Epidermal melanocyte (primary cell): ENCODE measurements around the gene MRPS16.
A peak's percentile ranks its signal among the peaks of the same experiment; 100 is the strongest.

ENCODE experiments used
- DNase-seq: peaks from one replicate; pipeline ENCODE4 v3.0.0; 2011; ENCODE audit warnings: low spot score; ENCODE audit not compliant: insufficient read length

MRPS16 gene

GRCh38 chr10:73239908-73240307 is 12.5 kb downstream of the MRPS16 start:
- DNase-seq: no peak

GRCh38 chr10:73238990-73239566 is 13.4 kb downstream of the MRPS16 start:
- DNase-seq: no peak

- no peak for DNase-seq
These were observed 17.7 kb downstream of the MRPS16 start for GRCh38 chr10:73234695-73235094.

- no peak for DNase-seq
These were observed 18.6 kb downstream of the MRPS16 start for GRCh38 chr10:73233883-73234282.

- no peak for DNase-seq
These were observed 19.6 kb downstream of the MRPS16 start for GRCh38 chr10:73232887-73233286.

- no peak for DNase-seq
These were observed 22.9 kb downstream of the MRPS16 start for GRCh38 chr10:73229567-73229966.

GRCh38 chr10:73228247-73228646 is 24.2 kb downstream of the MRPS16 start:
- DNase-seq: no peak

- DNase-seq: no peak
These were observed 25.8 kb downstream of the MRPS16 start for GRCh38 chr10:73226663-73227062.

- DNase-seq: no peak
These were observed 26.9 kb downstream of the MRPS16 start for GRCh38 chr10:73225518-73225917.

GRCh38 chr10:73220989-73221388 is 31.5 kb downstream of the MRPS16 start:
- no peak for DNase-seq

- DNase-seq: no peak
These were observed 33.1 kb downstream of the MRPS16 start for GRCh38 chr10:73219384-73219783.

GRCh38 chr10:73218431-73219191 is 33.8 kb downstream of the MRPS16 start:
- no peak for DNase-seq

GRCh38 chr10:73217628-73218027 is 34.8 kb downstream of the MRPS16 start:
- no peak for DNase-seq

- DNase-seq: no peak
These were observed 36.7 kb downstream of the MRPS16 start for GRCh38 chr10:73215749-73216148.

GRCh38 chr10:73211106-73211811 is 41.2 kb downstream of the MRPS16 start:
- DNase-seq: no peak

- no peak for DNase-seq
These were observed 41.9 kb downstream of the MRPS16 start for GRCh38 chr10:73210395-73211105.

GRCh38 chr10:73209705-73210104 is 42.7 kb downstream of the MRPS16 start:
- peak; percentile 17 for DNase-seq

- DNase-seq: no peak
These were observed 44.6 kb downstream of the MRPS16 start for GRCh38 chr10:73207883-73208282.

- no peak for DNase-seq
These were observed 46.1 kb downstream of the MRPS16 start for GRCh38 chr10:73206385-73206784.

GRCh38 chr10:73205890-73206289 is 46.6 kb downstream of the MRPS16 start:
- no peak for DNase-seq

- DNase-seq: no peak
These were observed 47.4 kb downstream of the MRPS16 start for GRCh38 chr10:73205081-73205480.
